ENCODE data around the gene LHPP. TPM values are rescaled to one million over a fixed set of nuclear protein-coding genes. Genes with fewer than 3 reads are reported as not detected.

LHPP gene
- total and polyA plus RNA-seq, 10 of the 15 experiments (the other 5 are each of a cell fraction or from before 2014, with no cell fraction given), result 0.79 to 9.8 (median 6.7) TPM

GRCh38 chr10:124647421-124648130 is 186.0 kb downstream of the LHPP start (continued):
- TF ChIP-seq HDAC6 (IDR thresholded peaks at IDR 0.05; ENCODE audit: unreplicated experiment), result no peak
- peak; percentile 49 for TF ChIP-seq SMC3 (IDR thresholded peaks at IDR 0.05; ENCODE audit: borderline replicate concordance, low read length)
- no peak; the same call in 2 of the 3 replicates for TF ChIP-seq POU2F2 (IDR thresholded peaks at IDR 0.05; ENCODE audit: borderline replicate concordance, low read depth, low read length)
- no peak for TF ChIP-seq DPF2 (IDR thresholded peaks at IDR 0.05)
- TF ChIP-seq, protein P1, sequence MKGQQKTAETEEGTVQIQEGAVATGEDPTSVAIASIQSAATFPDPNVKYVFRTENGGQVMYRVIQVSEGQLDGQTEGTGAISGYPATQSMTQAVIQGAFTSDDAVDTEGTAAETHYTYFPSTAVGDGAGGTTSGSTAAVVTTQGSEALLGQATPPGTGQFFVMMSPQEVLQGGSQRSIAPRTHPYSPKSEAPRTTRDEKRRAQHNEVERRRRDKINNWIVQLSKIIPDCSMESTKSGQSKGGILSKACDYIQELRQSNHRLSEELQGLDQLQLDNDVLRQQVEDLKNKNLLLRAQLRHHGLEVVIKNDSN (IDR thresholded peaks at IDR 0.05; ENCODE audit: borderline replicate concordance, extremely low read length, insufficient read depth, low read depth, low read length), result no peak
- no peak for TF ChIP-seq SMAD5 (IDR thresholded peaks at IDR 0.05; ENCODE audit: low read depth)
- TF ChIP-seq, protein P2, sequence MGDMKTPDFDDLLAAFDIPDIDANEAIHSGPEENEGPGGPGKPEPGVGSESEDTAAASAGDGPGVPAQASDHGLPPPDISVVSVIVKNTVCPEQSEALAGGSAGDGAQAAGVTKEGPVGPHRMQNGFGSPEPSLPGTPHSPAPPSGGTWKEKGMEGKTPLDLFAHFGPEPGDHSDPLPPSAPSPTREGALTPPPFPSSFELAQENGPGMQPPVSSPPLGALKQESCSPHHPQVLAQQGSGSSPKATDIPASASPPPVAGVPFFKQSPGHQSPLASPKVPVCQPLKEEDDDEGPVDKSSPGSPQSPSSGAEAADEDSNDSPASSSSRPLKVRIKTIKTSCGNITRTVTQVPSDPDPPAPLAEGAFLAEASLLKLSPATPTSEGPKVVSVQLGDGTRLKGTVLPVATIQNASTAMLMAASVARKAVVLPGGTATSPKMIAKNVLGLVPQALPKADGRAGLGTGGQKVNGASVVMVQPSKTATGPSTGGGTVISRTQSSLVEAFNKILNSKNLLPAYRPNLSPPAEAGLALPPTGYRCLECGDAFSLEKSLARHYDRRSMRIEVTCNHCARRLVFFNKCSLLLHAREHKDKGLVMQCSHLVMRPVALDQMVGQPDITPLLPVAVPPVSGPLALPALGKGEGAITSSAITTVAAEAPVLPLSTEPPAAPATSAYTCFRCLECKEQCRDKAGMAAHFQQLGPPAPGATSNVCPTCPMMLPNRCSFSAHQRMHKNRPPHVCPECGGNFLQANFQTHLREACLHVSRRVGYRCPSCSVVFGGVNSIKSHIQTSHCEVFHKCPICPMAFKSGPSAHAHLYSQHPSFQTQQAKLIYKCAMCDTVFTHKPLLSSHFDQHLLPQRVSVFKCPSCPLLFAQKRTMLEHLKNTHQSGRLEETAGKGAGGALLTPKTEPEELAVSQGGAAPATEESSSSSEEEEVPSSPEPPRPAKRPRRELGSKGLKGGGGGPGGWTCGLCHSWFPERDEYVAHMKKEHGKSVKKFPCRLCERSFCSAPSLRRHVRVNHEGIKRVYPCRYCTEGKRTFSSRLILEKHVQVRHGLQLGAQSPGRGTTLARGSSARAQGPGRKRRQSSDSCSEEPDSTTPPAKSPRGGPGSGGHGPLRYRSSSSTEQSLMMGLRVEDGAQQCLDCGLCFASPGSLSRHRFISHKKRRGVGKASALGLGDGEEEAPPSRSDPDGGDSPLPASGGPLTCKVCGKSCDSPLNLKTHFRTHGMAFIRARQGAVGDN (IDR thresholded peaks at IDR 0.05), result peak; percentile 72; the same call in 1 of the 2 replicates
- TF ChIP-seq, protein P3, sequence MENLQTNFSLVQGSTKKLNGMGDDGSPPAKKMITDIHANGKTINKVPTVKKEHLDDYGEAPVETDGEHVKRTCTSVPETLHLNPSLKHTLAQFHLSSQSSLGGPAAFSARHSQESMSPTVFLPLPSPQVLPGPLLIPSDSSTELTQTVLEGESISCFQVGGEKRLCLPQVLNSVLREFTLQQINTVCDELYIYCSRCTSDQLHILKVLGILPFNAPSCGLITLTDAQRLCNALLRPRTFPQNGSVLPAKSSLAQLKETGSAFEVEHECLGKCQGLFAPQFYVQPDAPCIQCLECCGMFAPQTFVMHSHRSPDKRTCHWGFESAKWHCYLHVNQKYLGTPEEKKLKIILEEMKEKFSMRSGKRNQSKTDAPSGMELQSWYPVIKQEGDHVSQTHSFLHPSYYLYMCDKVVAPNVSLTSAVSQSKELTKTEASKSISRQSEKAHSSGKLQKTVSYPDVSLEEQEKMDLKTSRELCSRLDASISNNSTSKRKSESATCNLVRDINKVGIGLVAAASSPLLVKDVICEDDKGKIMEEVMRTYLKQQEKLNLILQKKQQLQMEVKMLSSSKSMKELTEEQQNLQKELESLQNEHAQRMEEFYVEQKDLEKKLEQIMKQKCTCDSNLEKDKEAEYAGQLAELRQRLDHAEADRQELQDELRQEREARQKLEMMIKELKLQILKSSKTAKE (IDR thresholded peaks at IDR 0.05; ENCODE audit: low read depth, poor library complexity, severe bottlenecking), result no peak
- no peak for TF ChIP-seq IRF4 (IDR thresholded peaks at IDR 0.05; ENCODE audit: low read depth, low read length)
- no peak for TF ChIP-seq CBX5 (IDR thresholded peaks at IDR 0.05; ENCODE audit: low read depth)
- TF ChIP-seq RAD21 (IDR thresholded peaks at IDR 0.05; ENCODE audit: insufficient read depth, low read depth, low read length), result peak; percentile 43
- no peak for TF ChIP-seq ASH2L (IDR thresholded peaks at IDR 0.05; ENCODE audit: borderline replicate concordance, low read depth)
- TF ChIP-seq SRF (IDR thresholded peaks at IDR 0.05; ENCODE audit: low read depth in 2 of 2, low read length in 2 of 2), result no peak
- TF ChIP-seq, protein P4, sequence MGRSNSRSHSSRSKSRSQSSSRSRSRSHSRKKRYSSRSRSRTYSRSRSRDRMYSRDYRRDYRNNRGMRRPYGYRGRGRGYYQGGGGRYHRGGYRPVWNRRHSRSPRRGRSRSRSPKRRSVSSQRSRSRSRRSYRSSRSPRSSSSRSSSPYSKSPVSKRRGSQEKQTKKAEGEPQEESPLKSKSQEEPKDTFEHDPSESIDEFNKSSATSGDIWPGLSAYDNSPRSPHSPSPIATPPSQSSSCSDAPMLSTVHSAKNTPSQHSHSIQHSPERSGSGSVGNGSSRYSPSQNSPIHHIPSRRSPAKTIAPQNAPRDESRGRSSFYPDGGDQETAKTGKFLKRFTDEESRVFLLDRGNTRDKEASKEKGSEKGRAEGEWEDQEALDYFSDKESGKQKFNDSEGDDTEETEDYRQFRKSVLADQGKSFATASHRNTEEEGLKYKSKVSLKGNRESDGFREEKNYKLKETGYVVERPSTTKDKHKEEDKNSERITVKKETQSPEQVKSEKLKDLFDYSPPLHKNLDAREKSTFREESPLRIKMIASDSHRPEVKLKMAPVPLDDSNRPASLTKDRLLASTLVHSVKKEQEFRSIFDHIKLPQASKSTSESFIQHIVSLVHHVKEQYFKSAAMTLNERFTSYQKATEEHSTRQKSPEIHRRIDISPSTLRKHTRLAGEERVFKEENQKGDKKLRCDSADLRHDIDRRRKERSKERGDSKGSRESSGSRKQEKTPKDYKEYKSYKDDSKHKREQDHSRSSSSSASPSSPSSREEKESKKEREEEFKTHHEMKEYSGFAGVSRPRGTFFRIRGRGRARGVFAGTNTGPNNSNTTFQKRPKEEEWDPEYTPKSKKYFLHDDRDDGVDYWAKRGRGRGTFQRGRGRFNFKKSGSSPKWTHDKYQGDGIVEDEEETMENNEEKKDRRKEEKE (IDR thresholded peaks at IDR 0.05), result no peak
- no peak for TF ChIP-seq PRDM15 (CRISPR knock-in tag; IDR thresholded peaks at IDR 0.05)
